Iris pigment epithelial cell (primary cell): ENCODE results near the gene COPRS.
"Not testable (repeated sequence)": the region's sequence is repeated elsewhere in the genome, so short reads cannot be mapped to it uniquely, and the experiment has no call there.

ENCODE experiments used
- DNase-seq: peaks from one replicate; pipeline ENCODE4 v3.0.0-alpha.2; 2011; ENCODE audit warnings: low read depth

The COPRS gene

GRCh38 chr17:31843070-31843745 is 15.8 kb downstream of the COPRS start:
- DNase-seq: peak; percentile 78

- peak; percentile 60 for DNase-seq
Observed at GRCh38 chr17:31842195-31843069, 16.6 kb downstream of the COPRS start.

DNA sequence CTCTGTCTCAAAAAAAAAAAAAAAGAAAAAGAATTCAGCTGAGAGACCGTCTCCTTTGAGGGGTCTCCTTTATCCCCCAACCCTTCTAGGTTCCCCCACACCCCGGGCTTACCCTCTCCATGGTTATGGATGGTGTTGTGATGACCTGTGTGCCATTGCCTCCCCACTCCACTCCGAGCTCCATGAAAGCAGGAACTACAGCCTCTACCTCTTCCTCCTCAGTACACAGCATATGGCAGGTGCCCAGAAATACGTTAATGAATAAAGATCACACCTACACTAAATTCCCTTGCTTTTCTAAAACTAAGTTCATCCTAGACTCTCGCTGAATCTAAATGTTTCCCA is 17.2 kb downstream of the COPRS start:
- DNase-seq: no peak

- no peak for DNase-seq
Observed at GRCh38 chr17:31838636-31839225, 20.3 kb downstream of the COPRS start.

DNA sequence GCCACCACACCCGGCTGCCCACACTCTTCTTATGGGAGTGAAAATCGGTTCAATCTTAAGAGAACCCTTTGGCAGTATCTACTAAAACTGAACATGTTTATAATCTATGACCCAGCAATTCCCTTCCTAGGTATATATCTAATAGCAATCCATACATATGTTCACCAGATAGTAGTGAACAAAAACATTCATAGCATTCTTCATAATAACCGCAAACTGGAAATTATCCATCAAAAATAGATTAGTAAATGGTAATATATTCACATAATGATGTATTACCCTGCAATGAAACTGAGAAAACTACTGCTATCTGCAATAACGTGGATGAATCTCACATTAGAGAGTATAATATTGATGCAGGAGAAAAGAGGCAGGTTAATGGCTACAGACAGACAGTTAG is 23.1 kb downstream of the COPRS start:
- DNase-seq: no peak

DNA sequence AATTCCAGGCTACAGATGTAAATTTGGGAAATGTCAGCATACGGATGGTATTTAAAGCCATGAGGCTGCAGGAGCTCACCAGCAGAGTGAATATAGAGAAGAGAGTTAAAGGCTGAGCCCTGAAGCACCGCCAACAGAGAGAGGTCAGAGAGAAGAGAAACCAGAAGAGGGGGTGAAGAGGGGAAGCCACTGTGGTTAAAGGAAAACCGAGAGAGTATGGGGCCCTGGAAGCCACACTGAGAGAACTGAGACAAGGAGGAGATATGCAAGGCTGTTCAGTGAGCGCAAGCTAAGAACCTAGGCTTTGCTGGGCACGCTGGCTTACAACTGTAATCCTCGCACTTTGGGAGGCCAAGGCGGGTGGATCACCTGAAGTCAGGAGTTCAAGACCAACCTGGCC is 24.6 kb downstream of the COPRS start:
- no peak for DNase-seq

DNA sequence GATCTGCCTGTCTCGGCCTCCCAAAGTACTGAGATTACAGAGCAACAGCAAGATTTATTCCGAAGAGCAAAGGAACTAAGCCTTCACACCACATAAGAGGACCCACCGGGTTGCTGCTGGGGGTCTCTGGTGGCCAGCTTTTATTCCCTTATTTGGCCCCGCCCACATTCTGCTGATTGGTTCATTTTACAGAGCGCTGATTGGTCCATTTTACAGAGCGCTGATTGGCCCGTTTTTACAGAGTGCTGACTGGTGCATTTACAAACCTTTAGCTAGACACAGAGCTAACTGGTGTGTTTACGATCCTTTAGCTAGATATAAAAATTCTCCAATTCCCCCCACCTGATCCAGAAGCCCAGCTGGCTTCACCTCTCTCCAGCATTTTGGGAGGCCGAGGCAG is 26.3 kb downstream of the COPRS start:
- no peak for DNase-seq

DNA sequence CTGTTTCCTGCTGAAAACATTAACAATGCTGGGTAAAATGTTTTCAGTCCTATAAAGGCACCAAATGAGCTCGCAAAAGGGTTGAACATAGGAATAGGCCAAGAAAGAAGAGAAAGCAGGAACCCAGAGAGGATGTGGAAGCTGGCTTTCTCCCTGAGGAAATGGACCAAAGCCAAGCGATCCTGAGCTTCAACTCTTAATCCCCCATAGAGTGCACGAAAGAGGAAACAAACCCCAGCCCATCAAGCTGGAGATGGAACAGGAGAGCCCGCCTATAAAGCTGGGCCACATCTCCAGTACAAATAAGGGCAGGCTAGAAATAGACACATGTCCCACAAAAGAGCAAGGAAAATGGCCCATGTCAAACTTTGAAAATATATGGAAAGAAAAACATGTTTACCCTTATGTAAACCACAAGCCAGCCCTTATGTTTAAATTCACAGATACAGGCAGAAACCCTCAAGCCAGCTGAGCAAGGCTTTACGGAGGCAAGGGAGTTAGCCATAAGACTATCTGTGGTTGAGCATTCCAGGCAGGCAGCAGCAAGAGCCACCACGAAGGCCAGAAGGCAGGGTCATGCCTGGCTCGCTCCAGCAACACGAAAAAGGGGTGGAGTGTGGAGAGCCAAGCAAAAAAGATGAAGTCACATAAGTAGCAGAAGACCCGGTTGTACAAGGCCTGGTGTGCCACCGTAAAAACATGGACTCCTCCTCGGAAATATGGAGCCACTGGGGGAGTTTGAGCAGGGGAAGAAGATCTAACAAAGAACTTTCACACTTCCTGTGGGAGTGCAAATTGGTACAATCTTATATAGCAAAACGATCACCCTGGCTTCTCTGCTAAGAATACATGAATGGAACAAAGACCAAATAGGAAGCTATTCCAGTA is 27.8 kb downstream of the COPRS start:
- peak; percentile 66 for DNase-seq

- no peak for DNase-seq
Observed at GRCh38 chr17:31829649-31830048, 29.4 kb downstream of the COPRS start.

- not testable (repeated sequence) for DNase-seq
Observed at GRCh38 chr17:31828955-31829354, 30.1 kb downstream of the COPRS start.

- peak; percentile 66 for DNase-seq
Observed at GRCh38 chr17:31825961-31826691, 32.9 kb downstream of the COPRS start.

DNA sequence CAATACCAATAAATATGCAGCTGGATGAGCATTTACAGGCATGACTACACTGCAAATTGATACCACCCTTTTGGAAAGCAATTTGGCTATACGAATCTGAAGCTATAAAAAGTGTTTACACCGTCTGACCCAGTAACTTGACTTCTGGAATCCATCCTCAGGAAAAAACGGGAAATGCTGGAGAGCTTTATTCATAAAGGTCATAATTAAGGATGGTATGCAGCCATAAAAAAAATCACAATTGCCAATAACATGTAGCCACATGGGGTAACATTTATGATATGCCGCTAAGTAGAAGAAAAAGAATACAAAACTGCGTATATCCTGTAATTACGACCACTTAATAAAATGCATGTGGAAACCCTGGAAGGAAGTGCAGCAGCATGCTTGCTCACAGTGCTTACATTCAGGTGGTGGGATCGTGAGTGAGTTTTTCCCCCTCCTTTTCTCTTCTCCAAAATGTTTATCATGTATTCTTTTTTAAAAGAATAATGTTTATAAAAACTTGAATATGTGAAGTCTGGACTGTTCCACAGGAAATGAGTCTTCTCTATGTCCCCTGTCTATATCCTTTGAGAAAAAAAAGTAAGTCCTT is 34.2 kb downstream of the COPRS start:
- no peak for DNase-seq

DNA sequence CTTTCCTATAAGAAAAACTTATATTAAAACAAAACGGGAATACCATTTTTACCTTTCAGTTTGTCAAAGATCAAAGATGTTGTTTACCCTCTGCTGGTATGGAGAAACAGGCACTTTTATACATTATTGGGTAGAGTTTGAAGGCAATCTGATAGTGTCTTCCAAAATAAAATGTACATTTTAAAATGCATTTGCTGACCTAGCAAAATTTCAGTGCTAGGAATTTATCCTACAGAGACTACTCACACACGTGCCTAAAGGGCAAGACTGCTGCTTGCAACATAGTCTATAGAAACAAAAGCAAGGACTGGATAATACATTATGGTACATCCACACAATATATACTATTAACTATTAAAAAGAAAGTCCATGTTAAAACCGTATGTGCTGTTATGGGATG is 36.0 kb downstream of the COPRS start:
- DNase-seq: no peak

- peak; percentile 45 for DNase-seq
Observed at GRCh38 chr17:31820691-31821435, 38.2 kb downstream of the COPRS start.

GRCh38 chr17:31819578-31819977 is 39.5 kb downstream of the COPRS start:
- DNase-seq: no peak

GRCh38 chr17:31818863-31819262 is 40.2 kb downstream of the COPRS start:
- not testable (repeated sequence) for DNase-seq

DNA sequence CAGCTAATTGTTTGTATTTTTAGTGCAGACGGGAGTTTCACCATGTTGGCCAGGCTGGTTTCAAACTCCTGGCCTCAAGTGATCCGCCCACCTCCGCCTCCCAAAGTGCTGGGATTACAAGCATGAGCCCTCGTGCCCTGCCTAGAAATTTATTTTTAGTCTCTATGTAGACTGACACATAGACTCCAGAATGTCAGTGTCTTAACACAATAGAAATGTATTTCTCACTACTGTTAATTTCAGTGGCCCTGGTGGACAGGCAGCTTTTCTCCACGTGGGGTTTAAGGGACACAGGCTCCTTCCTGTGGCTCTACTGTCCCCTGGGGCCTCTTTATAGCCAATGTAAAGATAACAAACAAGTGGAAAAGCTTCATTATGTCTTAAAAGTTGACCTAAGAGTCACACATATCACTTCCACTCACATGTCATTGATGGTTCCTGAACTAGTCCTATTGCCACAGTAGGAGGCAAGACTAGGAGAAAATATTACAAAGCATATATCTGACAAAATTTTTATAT is 43.8 kb downstream of the COPRS start:
- DNase-seq: no peak

DNA sequence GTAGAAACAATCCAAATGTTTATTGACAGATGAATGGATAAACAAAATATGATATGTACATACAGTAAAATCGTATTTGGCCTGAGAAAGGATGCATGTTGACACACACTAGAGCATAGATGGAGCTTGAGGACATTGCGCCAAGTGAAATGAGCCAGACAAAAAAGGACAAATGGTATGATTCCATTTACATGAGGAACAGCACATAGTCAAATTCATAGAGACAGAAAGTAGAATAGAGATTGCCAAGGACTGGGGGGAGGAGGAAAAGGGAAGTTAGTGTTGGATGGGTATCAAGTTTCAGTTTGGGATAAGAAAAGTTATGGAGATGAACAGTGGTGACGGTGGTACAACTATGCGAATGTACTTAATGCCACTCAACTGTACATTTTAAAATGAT is 47.9 kb downstream of the COPRS start:
- DNase-seq: no peak

DNA sequence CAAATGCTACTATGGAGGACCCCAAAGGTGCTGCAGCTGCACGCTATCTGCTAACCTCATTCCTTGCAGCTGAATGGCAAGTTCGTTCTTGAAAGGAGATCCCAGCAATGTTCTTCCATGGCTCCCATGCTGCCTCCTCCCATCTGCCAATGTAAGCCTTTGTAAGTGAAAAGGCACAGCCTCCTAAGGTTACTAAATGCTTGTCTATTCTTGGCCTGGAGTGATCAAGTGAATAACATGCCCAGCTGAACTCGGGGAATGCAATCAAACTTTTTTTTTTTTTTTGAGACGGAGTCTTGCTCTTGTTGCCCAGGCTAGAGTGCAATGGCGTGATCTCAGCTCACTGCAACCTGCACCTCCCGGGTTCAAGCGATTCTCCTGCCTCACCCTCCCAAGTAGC is 49.2 kb downstream of the COPRS start:
- DNase-seq: not testable (repeated sequence)

GRCh38 chr17:31808521-31809050 is 50.5 kb downstream of the COPRS start:
- DNase-seq: no peak
